ENCODE measurements around the gene LCN1. TPM values are rescaled to one million over a fixed set of nuclear protein-coding genes. Genes with fewer than 3 reads are reported as not detected.

The LCN1 gene
- total RNA-seq, 2 experiments from 2014 or later: 0.29 TPM; not detected in 1

GRCh38 chr9:135491764-135492163 lies 29.5 kb upstream of the LCN1 start:
- Mint-ChIP-seq H3K27ac (no peak overlapping the region), H3K27me3 (ENCODE audit: low read depth) (peaks cover 3% of the 10 kb centered on the region), H3K4me1 (ENCODE audit: low read depth) (no peaks in the 10 kb centered on the region), H3K36me3 (ENCODE audit: low read depth) (no peaks in the 10 kb centered on the region), H3K4me3 (no peak overlapping the region), H3K9me3 (no peaks in the 10 kb centered on the region)
- DNase-seq: no peak
- intact Hi-C loops (cut with micrococcal nuclease): no loop called here
- CTCF ChIA-PET: interaction anchor here (0.6 kb wide), 1 partner anchor 698 kb away, joined by 4 read pairs; no protein-coding TSS in a partner anchor

- Mint-ChIP-seq H3K27me3 (ENCODE audit: low read depth) (peaks cover 3% of the 10 kb centered on the region), H3K36me3 (ENCODE audit: low read depth) (no peaks in the 10 kb centered on the region)
- intact Hi-C loops (cut with micrococcal nuclease): no loop called here
Measured at GRCh38 chr9:135492886-135493669, 28.2 kb upstream of the LCN1 start.

GRCh38 chr9:135494791-135495559 lies 26.3 kb upstream of the LCN1 start:
- peaks cover 5% of the 10 kb centered on the region for H3K27me3 Mint-ChIP-seq (ENCODE audit: low read depth)
- H3K4me3 Mint-ChIP-seq: no peak overlapping the region
- CTCF ChIA-PET: interaction anchor here (0.6 to 1.8 kb wide), 2 partner anchors 10 to 1149 kb away, joined by 3 to 4 read pairs; no protein-coding TSS in a partner anchor
- no peaks in the 10 kb centered on the region for H3K9me3 Mint-ChIP-seq
- intact Hi-C loops (cut with micrococcal nuclease): no loop called here
- peaks cover 5% of the 10 kb centered on the region for H3K4me1 Mint-ChIP-seq (ENCODE audit: low read depth)
- no peak for DNase-seq
- H3K36me3 Mint-ChIP-seq (ENCODE audit: low read depth): no peaks in the 10 kb centered on the region
- no peak overlapping the region for H3K27ac Mint-ChIP-seq

More at GRCh38 chr9:135492886-135493669, 28.2 kb upstream of the LCN1 start:
- Mint-ChIP-seq H3K4me1 (ENCODE audit: low read depth) (no peaks in the 10 kb centered on the region), H3K9me3 (no peaks in the 10 kb centered on the region), H3K27ac (no peak overlapping the region), H3K4me3 (no peak overlapping the region)
- DNase-seq: no peak
- CTCF ChIA-PET: interaction anchor here (0.6 to 1.8 kb wide), 2 partner anchors 12 to 180 kb away, joined by 4 read pairs; no protein-coding TSS in a partner anchor

- H3K9me3 Mint-ChIP-seq: no peaks in the 10 kb centered on the region
- H3K27ac Mint-ChIP-seq: no peak overlapping the region
- intact Hi-C loops (cut with micrococcal nuclease): no loop called here
- CTCF ChIA-PET: interaction anchor here (0.6 kb wide), 1 partner anchor 13 kb away, joined by 3 read pairs; no protein-coding TSS in a partner anchor
- H3K4me3 Mint-ChIP-seq: no peak overlapping the region
- H3K4me1 Mint-ChIP-seq (ENCODE audit: low read depth): peaks cover 20% of the 10 kb centered on the region
- peaks cover 3% of the 10 kb centered on the region for H3K27me3 Mint-ChIP-seq (ENCODE audit: low read depth)
- DNase-seq: no peak
- H3K36me3 Mint-ChIP-seq (ENCODE audit: low read depth): peaks cover 12% of the 10 kb centered on the region
Measured at GRCh38 chr9:135498381-135499126, 22.7 kb upstream of the LCN1 start.

- no peak overlapping the region for H3K27ac Mint-ChIP-seq
- peaks cover 17% of the 10 kb centered on the region for H3K36me3 Mint-ChIP-seq (ENCODE audit: low read depth)
- CTCF ChIA-PET: no interaction called here
Measured at GRCh38 chr9:135499326-135500070, 21.7 kb upstream of the LCN1 start.

GRCh38 chr9:135500071-135500524 lies 21.1 kb upstream of the LCN1 start:
- no peaks in the 10 kb centered on the region for H3K9me3 Mint-ChIP-seq
- H3K4me1 Mint-ChIP-seq (ENCODE audit: low read depth): peaks cover 26% of the 10 kb centered on the region
- peak overlapping the region; percentile 93 for H3K4me3 Mint-ChIP-seq
- intact Hi-C loops (cut with micrococcal nuclease): loop anchor here (5.0 kb wide), 2 partner anchors 102 to 407 kb away; partner anchors contain the start of gene CAMSAP1
- no peak overlapping the region for H3K27ac Mint-ChIP-seq
- CTCF ChIA-PET: no interaction called here
- H3K36me3 Mint-ChIP-seq (ENCODE audit: low read depth): peaks cover 21% of the 10 kb centered on the region
- peaks cover 3% of the 10 kb centered on the region for H3K27me3 Mint-ChIP-seq (ENCODE audit: low read depth)
- DNase-seq: no peak

More at GRCh38 chr9:135499326-135500070, 21.7 kb upstream of the LCN1 start:
- peaks cover 24% of the 10 kb centered on the region for H3K4me1 Mint-ChIP-seq (ENCODE audit: low read depth)
- intact Hi-C loops (cut with micrococcal nuclease): loop anchor here (5.0 kb wide), 2 partner anchors 103 to 408 kb away; partner anchors contain the start of gene CAMSAP1
- peak; percentile 86 for DNase-seq
- H3K9me3 Mint-ChIP-seq: no peaks in the 10 kb centered on the region
- peaks cover 3% of the 10 kb centered on the region for H3K27me3 Mint-ChIP-seq (ENCODE audit: low read depth)
- peak overlapping the region; percentile 58 for H3K4me3 Mint-ChIP-seq

GRCh38 chr9:135500525-135501260 lies 20.5 kb upstream of the LCN1 start, which contains the start of gene MRPS2:
Gene MRPS2 (plus strand): TSS chr9:135500682. CDS start chr9:135500711, 29 bp downstream.
- Mint-ChIP-seq H3K27me3 (ENCODE audit: low read depth) (peaks cover 3% of the 10 kb centered on the region), H3K9me3 (no peaks in the 10 kb centered on the region), H3K36me3 (ENCODE audit: low read depth) (peaks cover 25% of the 10 kb centered on the region), H3K27ac (peak within 1 kb of the TSS; percentile 93), H3K4me3 (peak within 1 kb of the TSS; percentile 93), H3K4me1 (ENCODE audit: low read depth) (peaks cover 26% of the 10 kb centered on the region)
- peak; percentile 85 for DNase-seq
- intact Hi-C loops (cut with micrococcal nuclease): loop anchor here (5.0 kb wide), 2 partner anchors 102 to 407 kb away; partner anchors contain the start of gene CAMSAP1
- CTCF ChIA-PET: no interaction called here

- intact Hi-C loops (cut with micrococcal nuclease): loop anchor here (5.0 kb wide), 2 partner anchors 101 to 406 kb away; partner anchors contain the start of gene CAMSAP1
- Mint-ChIP-seq H3K4me3 (peak overlapping the region; percentile 93), H3K27me3 (ENCODE audit: low read depth) (peaks cover 3% of the 10 kb centered on the region), H3K36me3 (ENCODE audit: low read depth) (peaks cover 25% of the 10 kb centered on the region), H3K4me1 (ENCODE audit: low read depth) (peaks cover 26% of the 10 kb centered on the region), H3K9me3 (no peaks in the 10 kb centered on the region), H3K27ac (peak overlapping the region; percentile 36)
- DNase-seq: peak; percentile 45
- CTCF ChIA-PET: no interaction called here
Measured at GRCh38 chr9:135501261-135502167, 19.7 kb upstream of the LCN1 start.

GRCh38 chr9:135502168-135502872 lies 18.9 kb upstream of the LCN1 start:
- no peak overlapping the region for H3K27ac Mint-ChIP-seq
- DNase-seq: no peak
- intact Hi-C loops (cut with micrococcal nuclease): loop anchor here (5.0 kb wide), 2 partner anchors 100 to 405 kb away; partner anchors contain the start of gene CAMSAP1

More at GRCh38 chr9:135502168-135502872, 18.9 kb upstream of the LCN1 start:
- peaks cover 25% of the 10 kb centered on the region for H3K36me3 Mint-ChIP-seq (ENCODE audit: low read depth)
- CTCF ChIA-PET: no interaction called here
- peaks cover 26% of the 10 kb centered on the region for H3K4me1 Mint-ChIP-seq (ENCODE audit: low read depth)
- H3K27me3 Mint-ChIP-seq (ENCODE audit: low read depth): peaks cover 3% of the 10 kb centered on the region
- H3K4me3 Mint-ChIP-seq: peak overlapping the region; percentile 93
- no peaks in the 10 kb centered on the region for H3K9me3 Mint-ChIP-seq
